Measurements from ENCODE around the gene MEGF9.

Gene MEGF9

DNA sequence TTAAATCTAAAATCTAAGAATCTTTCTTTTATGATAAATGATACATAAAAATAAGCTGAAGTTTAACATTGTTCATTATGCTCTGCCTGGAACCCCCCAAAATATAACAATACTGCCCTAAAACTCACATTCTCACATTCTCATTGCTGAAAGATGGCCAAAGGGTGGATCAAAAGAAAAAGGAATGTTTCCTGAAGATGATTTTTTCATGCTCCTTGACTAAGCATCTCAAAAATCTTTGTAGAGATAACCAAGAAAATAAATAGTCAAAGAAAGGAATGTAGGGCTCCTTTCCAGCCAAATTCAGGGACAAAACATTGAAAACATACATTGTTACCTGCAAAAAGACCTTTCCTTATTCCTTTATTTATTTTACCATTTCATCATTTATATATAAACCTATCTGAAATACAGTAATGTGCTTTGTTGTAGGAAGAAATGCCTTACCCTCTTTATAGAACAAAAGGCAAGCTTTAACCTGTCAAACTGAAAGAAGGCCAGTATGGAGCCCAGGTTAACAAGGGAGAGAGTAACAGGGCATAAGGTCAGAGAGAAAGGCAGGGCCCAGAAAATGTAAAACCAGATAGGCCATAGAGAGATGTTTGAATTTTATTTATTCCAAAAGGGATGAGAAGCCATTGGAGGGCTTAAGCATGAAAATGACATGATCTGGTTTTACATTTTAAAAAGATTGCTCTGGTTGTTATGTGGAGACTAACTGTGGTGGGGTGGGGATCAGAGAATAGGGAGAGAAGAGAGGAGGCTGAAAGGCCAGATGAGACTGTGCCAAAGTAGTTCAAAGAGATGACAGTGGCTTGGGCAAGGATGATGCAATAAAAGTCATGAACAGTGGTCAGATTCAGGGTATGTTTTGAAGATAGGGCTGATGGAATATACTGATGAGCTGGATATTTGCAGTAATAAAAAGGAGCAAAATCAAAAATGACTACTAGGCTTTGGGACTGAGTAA is 97.0 kb downstream of the MEGF9 start:
- Histone ChIP-seq H3K27ac (replicated peaks) (no peak overlapping the region), H3K27me3 (ENCODE audit: insufficient read depth, poor library complexity, severe bottlenecking) (no peaks in the 10 kb centered on the region), H3K4me3 (replicated peaks; ENCODE audit: insufficient read depth, low read length) (no peak overlapping the region)
- peak in 1 of 2 experiments; percentile 26 for DNase-seq (ENCODE audit: low read depth in 1 of 2, low spot score in 1 of 2)
- TF ChIP-seq POLR2AphosphoS5 (IDR thresholded peaks at IDR 0.05; ENCODE audit: low read depth) (no peak), GABPA (IDR thresholded peaks at IDR 0.05; ENCODE audit: low read depth) (no peak), SPI1 (IDR thresholded peaks at IDR 0.05; ENCODE audit: borderline replicate concordance, low read depth) (no peak)
- TF ChIP-seq, protein P1, sequence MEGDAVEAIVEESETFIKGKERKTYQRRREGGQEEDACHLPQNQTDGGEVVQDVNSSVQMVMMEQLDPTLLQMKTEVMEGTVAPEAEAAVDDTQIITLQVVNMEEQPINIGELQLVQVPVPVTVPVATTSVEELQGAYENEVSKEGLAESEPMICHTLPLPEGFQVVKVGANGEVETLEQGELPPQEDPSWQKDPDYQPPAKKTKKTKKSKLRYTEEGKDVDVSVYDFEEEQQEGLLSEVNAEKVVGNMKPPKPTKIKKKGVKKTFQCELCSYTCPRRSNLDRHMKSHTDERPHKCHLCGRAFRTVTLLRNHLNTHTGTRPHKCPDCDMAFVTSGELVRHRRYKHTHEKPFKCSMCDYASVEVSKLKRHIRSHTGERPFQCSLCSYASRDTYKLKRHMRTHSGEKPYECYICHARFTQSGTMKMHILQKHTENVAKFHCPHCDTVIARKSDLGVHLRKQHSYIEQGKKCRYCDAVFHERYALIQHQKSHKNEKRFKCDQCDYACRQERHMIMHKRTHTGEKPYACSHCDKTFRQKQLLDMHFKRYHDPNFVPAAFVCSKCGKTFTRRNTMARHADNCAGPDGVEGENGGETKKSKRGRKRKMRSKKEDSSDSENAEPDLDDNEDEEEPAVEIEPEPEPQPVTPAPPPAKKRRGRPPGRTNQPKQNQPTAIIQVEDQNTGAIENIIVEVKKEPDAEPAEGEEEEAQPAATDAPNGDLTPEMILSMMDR (IDR thresholded peaks at IDR 0.05; ENCODE audit: insufficient read depth, low read length) = no peak
- TF ChIP-seq, protein P2, sequence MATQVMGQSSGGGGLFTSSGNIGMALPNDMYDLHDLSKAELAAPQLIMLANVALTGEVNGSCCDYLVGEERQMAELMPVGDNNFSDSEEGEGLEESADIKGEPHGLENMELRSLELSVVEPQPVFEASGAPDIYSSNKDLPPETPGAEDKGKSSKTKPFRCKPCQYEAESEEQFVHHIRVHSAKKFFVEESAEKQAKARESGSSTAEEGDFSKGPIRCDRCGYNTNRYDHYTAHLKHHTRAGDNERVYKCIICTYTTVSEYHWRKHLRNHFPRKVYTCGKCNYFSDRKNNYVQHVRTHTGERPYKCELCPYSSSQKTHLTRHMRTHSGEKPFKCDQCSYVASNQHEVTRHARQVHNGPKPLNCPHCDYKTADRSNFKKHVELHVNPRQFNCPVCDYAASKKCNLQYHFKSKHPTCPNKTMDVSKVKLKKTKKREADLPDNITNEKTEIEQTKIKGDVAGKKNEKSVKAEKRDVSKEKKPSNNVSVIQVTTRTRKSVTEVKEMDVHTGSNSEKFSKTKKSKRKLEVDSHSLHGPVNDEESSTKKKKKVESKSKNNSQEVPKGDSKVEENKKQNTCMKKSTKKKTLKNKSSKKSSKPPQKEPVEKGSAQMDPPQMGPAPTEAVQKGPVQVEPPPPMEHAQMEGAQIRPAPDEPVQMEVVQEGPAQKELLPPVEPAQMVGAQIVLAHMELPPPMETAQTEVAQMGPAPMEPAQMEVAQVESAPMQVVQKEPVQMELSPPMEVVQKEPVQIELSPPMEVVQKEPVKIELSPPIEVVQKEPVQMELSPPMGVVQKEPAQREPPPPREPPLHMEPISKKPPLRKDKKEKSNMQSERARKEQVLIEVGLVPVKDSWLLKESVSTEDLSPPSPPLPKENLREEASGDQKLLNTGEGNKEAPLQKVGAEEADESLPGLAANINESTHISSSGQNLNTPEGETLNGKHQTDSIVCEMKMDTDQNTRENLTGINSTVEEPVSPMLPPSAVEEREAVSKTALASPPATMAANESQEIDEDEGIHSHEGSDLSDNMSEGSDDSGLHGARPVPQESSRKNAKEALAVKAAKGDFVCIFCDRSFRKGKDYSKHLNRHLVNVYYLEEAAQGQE (IDR thresholded peaks at IDR 0.05; ENCODE audit: insufficient replicate concordance, low read depth) = no peak

DNA sequence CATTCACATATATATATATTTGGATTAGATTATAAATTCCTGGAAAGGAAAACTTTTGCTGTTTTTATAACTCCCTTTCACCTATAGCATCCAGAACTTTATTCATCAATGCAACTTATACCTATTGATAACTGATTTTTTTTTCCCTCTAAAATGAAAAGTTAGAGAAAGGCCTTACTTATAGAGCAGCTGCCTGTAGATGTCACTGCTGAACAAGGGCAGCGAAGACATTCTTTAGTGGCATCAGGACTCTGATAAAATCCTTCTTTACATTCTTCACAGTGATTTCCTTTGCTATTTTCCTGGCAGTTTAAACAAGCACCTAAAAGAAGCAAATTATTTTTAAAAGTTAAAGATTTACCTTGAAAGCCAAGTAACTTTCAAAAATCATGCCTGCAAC is 102.1 kb downstream of the MEGF9 start:
- no peak overlapping the region for H3K4me3 ChIP-seq (replicated peaks; ENCODE audit: insufficient read depth, low read length)
- DNase-seq (ENCODE audit: low read depth in 1 of 2, low spot score in 1 of 2) = no peak
- H3K27me3 ChIP-seq (ENCODE audit: insufficient read depth, poor library complexity, severe bottlenecking) = no peaks in the 10 kb centered on the region
- no peak overlapping the region for H3K27ac ChIP-seq (replicated peaks)
- TF ChIP-seq, protein P2 (IDR thresholded peaks at IDR 0.05; ENCODE audit: insufficient replicate concordance, low read depth) = no peak
- TF ChIP-seq POLR2AphosphoS5 (IDR thresholded peaks at IDR 0.05; ENCODE audit: low read depth) (no peak), SPI1 (IDR thresholded peaks at IDR 0.05; ENCODE audit: borderline replicate concordance, low read depth) (no peak), GABPA (IDR thresholded peaks at IDR 0.05; ENCODE audit: low read depth) (no peak)
- TF ChIP-seq, protein P1 (IDR thresholded peaks at IDR 0.05; ENCODE audit: insufficient read depth, low read length) = no peak

- no peak for DNase-seq (ENCODE audit: low read depth in 1 of 2, low spot score in 1 of 2)
- H3K27me3 ChIP-seq (ENCODE audit: insufficient read depth, poor library complexity, severe bottlenecking) = no peaks in the 10 kb centered on the region
- no peak overlapping the region for H3K27ac ChIP-seq (replicated peaks)
- TF ChIP-seq, protein P2 (IDR thresholded peaks at IDR 0.05; ENCODE audit: insufficient replicate concordance, low read depth) = no peak
- TF ChIP-seq, protein P1 (IDR thresholded peaks at IDR 0.05; ENCODE audit: insufficient read depth, low read length) = no peak
- TF ChIP-seq POLR2AphosphoS5 (IDR thresholded peaks at IDR 0.05; ENCODE audit: low read depth) (no peak), GABPA (IDR thresholded peaks at IDR 0.05; ENCODE audit: low read depth) (no peak), SPI1 (IDR thresholded peaks at IDR 0.05; ENCODE audit: borderline replicate concordance, low read depth) (no peak)
- no peak overlapping the region for H3K4me3 ChIP-seq (replicated peaks; ENCODE audit: insufficient read depth, low read length)
Observed at GRCh38 chr9:120611690-120612068, 102.6 kb downstream of the MEGF9 start.

Data from HL-60 (cell line).